CD4-positive, alpha-beta T cell (primary cell): ENCODE data around the gene TSC22D1. TPM values are rescaled to one million over a fixed set of nuclear protein-coding genes. Genes with fewer than 3 reads are reported as not detected.

ENCODE experiments used
- ATAC-seq: fragments of 200-7000 bp; cut with Tn5 transposase; one replicate; pipeline ENCODE4 v1.10.0; 2022; ENCODE audit warnings: mild to moderate bottlenecking; ENCODE audit not compliant: poor library complexity
- CTCF ChIA-PET: fragments of 350-600 bp; sonication (Branson Sonifier 250); formaldehyde crosslinking; loops from one replicate; lab custom pipeline; 2021; ENCODE audit warnings: antibody characterized with exemption, inconsistent platforms; lab: Charles Lee
- POLR2A ChIA-PET: fragments of 350-600 bp; sonication (Branson Sonifier 250); formaldehyde crosslinking; loops from one replicate; lab custom pipeline; 2021; ENCODE audit warnings: antibody characterized with exemption, inconsistent platforms; lab: Charles Lee
- DNase-seq, 14 experiments: peaks; one replicate each; pipeline ENCODE4 v3.0.0-alpha.2; 2013 to 2020; ENCODE audit warnings: mixed read lengths in 2 of 14
- H3K27ac ChIP-seq, 2 donors: one replicate each; pipeline versions ENCODE4 v1.5.1 to v1.7.0; 2013; ENCODE audit warnings: low read length in 2 of 2, low read depth in 1 of 2, mild to moderate bottlenecking in 1 of 2
- H3K27me3 ChIP-seq, 2 experiments: 1 replicate in 1 of 2; 2 replicates in 1 of 2; pipeline versions ENCODE4 v1.6.1 to v1.7.0; 2013; ENCODE audit warnings: low read length in 2 of 2, control low read depth in 1 of 2, mild to moderate bottlenecking in 1 of 2, moderate library complexity in 1 of 2; ENCODE audit not compliant: insufficient read depth in 2 of 2, control insufficient read depth in 1 of 2
- H3K36me3 ChIP-seq: one replicate; pipeline ENCODE4 v1.6.1; 2013; ENCODE audit warnings: low read length, control low read depth; ENCODE audit not compliant: insufficient read depth
- H3K4me1 ChIP-seq: one replicate; pipeline ENCODE4 v1.6.1; 2013; ENCODE audit warnings: low read length, control low read depth; ENCODE audit not compliant: insufficient read depth
- H3K4me3 ChIP-seq: one replicate; pipeline ENCODE4 v1.5.1; 2013; ENCODE audit warnings: mild to moderate bottlenecking, low read length, moderate library complexity
- H3K9me3 ChIP-seq, 2 experiments: 1 replicate in 1 of 2; 2 replicates in 1 of 2; pipeline versions ENCODE4 v1.6.1 to v1.7.0; 2013; ENCODE audit warnings: low read length in 2 of 2, mild to moderate bottlenecking in 2 of 2, control low read depth in 1 of 2, moderate library complexity in 1 of 2; ENCODE audit not compliant: control insufficient read depth in 1 of 2, insufficient read depth in 1 of 2
- H3K27ac Mint-ChIP-seq: one replicate; pipeline ENCODE4 v1.8.0; 2020; ENCODE audit warnings: mixed read lengths
- H3K27me3 Mint-ChIP-seq: one replicate; pipeline ENCODE4 v1.8.0; 2021; ENCODE audit warnings: mixed read lengths
- H3K36me3 Mint-ChIP-seq: one replicate; pipeline ENCODE4 v1.8.0; 2021; ENCODE audit warnings: low read depth, mixed read lengths
- H3K4me1 Mint-ChIP-seq: one replicate; pipeline ENCODE4 v1.8.0; 2021; ENCODE audit warnings: low read depth, mixed read lengths
- H3K4me3 Mint-ChIP-seq: one replicate; pipeline ENCODE4 v1.8.0; 2020; ENCODE audit warnings: mild to moderate bottlenecking, mixed read lengths
- H3K9me3 Mint-ChIP-seq: one replicate; pipeline ENCODE4 v1.8.0; 2020; ENCODE audit warnings: mixed read lengths
- intact Hi-C, 2 experiments: fragments of 100-400 bp; cut with DNase I in 1 of 2; cut with micrococcal nuclease in 1 of 2; formaldehyde crosslinking; loops; one replicate each; pipeline versions ENCODE4 v1.15.1 to v1.9.0; 2023 to 2025; cut with DNase I, micrococcal nuclease
- total RNA-seq, 174 experiments: library from RNA in 2 of 174; stranded (reverse) in 2 of 174; gene quantifications; one replicate each; pipeline ENCODE4 v1.2.3 and lab custom pipeline; 2021 to 2026
- TF ChIP-seq, protein P1 (sequence below): fragments of 200-600 bp; IDR thresholded peaks from one replicate; pipeline ENCODE4 v1.8.0; 2022; ENCODE audit warnings: antibody characterized with exemption, mild to moderate bottlenecking

Gene TSC22D1
- total RNA-seq, 2 experiments from 2014 or later, result 24.0 to 26.5 TPM

DNA sequence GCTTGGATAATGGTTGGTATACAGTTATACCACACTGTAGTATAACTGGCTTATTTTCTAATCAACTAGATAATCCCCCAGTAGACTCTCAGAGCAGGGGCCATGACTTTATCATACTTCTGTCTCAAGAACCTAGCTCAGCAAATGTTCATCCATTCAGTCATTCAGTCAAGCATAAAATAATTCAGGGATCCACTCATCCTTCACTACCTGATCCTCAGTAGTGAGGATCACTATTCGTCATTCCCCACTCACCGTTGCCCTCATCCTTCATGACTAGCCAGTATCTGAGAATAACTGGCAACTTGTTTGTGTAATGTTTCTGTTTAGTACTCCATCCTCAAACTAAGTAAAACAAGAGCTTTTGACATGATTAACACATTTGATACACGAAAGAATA lies 77.6 kb downstream of the TSC22D1 start:
- DNase-seq (no peak), ATAC-seq (no peak)
- Mint-ChIP-seq H3K36me3 (peaks cover 8% of the 10 kb centered on the region), H3K4me1 (no peaks in the 10 kb centered on the region), H3K27me3 (no peaks in the 10 kb centered on the region), H3K27ac (no peak overlapping the region), H3K9me3 (peaks cover 10% of the 10 kb centered on the region), H3K4me3 (no peak overlapping the region)
- POLR2A ChIA-PET, result no interaction called here
- no peaks in the 10 kb centered on the region for H3K4me1 ChIP-seq
- H3K4me3 ChIP-seq, result no peak overlapping the region
- H3K27me3 ChIP-seq, result no peaks in the 10 kb centered on the region
- CTCF ChIA-PET, result interaction anchor here (1.0 kb wide), 1 partner anchor 17 kb away, joined by 3 read pairs; no protein-coding TSS in a partner anchor
- intact Hi-C loops, result no loop called here
- no peak overlapping the region for H3K27ac ChIP-seq
- no peaks in the 10 kb centered on the region for H3K36me3 ChIP-seq
- TF ChIP-seq, protein P1, sequence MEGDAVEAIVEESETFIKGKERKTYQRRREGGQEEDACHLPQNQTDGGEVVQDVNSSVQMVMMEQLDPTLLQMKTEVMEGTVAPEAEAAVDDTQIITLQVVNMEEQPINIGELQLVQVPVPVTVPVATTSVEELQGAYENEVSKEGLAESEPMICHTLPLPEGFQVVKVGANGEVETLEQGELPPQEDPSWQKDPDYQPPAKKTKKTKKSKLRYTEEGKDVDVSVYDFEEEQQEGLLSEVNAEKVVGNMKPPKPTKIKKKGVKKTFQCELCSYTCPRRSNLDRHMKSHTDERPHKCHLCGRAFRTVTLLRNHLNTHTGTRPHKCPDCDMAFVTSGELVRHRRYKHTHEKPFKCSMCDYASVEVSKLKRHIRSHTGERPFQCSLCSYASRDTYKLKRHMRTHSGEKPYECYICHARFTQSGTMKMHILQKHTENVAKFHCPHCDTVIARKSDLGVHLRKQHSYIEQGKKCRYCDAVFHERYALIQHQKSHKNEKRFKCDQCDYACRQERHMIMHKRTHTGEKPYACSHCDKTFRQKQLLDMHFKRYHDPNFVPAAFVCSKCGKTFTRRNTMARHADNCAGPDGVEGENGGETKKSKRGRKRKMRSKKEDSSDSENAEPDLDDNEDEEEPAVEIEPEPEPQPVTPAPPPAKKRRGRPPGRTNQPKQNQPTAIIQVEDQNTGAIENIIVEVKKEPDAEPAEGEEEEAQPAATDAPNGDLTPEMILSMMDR, result no peak
- no peaks in the 10 kb centered on the region for H3K9me3 ChIP-seq

DNA sequence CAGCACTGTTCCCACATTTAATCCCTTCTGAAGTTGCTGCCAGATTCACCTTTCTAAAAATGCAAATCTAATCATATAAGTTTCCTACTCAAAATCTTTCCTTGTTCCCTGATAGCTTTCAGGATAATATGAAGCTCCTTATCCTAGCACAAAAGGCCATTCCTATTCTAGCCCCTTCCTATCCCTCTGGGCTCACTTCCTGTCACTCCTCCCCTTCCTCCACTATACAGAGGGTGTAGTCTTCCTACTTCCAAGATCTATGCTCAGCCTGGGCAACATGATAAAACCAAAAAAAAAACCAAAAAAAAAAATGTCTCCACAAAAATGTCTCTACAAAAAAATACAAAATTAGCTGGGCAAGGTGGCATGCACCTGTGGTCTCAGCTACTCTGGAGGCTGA lies 78.3 kb downstream of the TSC22D1 start:
- ATAC-seq (no peak), DNase-seq (no peak)
- peaks cover 10% of the 10 kb centered on the region for H3K9me3 Mint-ChIP-seq
- no peaks in the 10 kb centered on the region for H3K27me3 Mint-ChIP-seq
- POLR2A ChIA-PET, result no interaction called here
- Histone ChIP-seq H3K4me3 (no peak overlapping the region), H3K27ac (no peak overlapping the region), H3K4me1 (no peaks in the 10 kb centered on the region), H3K36me3 (no peaks in the 10 kb centered on the region), H3K27me3 (no peaks in the 10 kb centered on the region), H3K9me3 (no peaks in the 10 kb centered on the region)
- no peak overlapping the region for H3K27ac Mint-ChIP-seq
- H3K4me1 Mint-ChIP-seq, result no peaks in the 10 kb centered on the region
- H3K36me3 Mint-ChIP-seq, result peaks cover 8% of the 10 kb centered on the region
- intact Hi-C loops, result no loop called here
- no peak overlapping the region for H3K4me3 Mint-ChIP-seq
- CTCF ChIA-PET, result interaction anchor here (1.0 kb wide), 1 partner anchor 17 kb away, joined by 3 read pairs; no protein-coding TSS in a partner anchor
- TF ChIP-seq, protein P1, result no peak

DNA sequence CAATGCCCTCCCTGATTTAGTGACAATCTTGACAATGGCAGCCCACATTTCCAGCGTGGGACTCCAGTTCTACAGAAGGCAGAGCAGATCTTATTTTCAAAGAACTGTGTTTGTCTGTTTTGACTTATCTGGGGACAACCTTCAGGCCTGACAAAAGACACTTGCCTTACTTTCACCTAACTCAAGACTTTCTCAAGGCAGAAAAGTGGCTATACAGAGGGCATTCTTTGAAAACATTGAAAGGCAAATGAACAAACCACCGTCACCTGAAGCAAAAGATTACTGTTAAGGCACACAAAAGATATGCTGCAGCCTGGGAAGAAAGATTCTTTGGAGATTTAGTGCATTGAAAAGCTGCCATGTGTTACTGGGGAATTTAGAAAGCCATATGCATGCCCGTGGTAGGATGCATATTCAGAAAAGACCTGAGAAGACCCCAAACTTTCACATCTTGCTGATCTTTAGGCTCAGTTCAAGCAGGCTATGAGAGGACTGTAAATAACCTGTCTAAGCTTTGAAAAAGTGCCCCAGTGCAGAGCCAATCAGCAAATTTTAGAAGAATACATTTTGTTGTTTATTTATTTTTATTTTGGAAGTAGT lies 82.8 kb downstream of the TSC22D1 start:
- Histone ChIP-seq H3K9me3 (no peaks in the 10 kb centered on the region), H3K27ac (no peak overlapping the region), H3K4me1 (no peaks in the 10 kb centered on the region), H3K36me3 (no peaks in the 10 kb centered on the region), H3K27me3 (no peaks in the 10 kb centered on the region), H3K4me3 (no peak overlapping the region)
- CTCF ChIA-PET, result no interaction called here
- H3K27me3 Mint-ChIP-seq, result no peaks in the 10 kb centered on the region
- no peaks in the 10 kb centered on the region for H3K4me1 Mint-ChIP-seq
- POLR2A ChIA-PET, result no interaction called here
- TF ChIP-seq, protein P1, result no peak
- ATAC-seq, result no peak
- H3K36me3 Mint-ChIP-seq, result peaks cover 8% of the 10 kb centered on the region
- H3K4me3 Mint-ChIP-seq, result no peak overlapping the region
- no peak overlapping the region for H3K27ac Mint-ChIP-seq
- intact Hi-C loops, result no loop called here
- DNase-seq, result no peak
- H3K9me3 Mint-ChIP-seq, result peaks cover 10% of the 10 kb centered on the region
